Limb (tissue), 2 donors: Measurements from ENCODE around the gene CENPF.
A peak's percentile ranks its signal among the peaks of the same experiment; 100 is the strongest.
"Not testable (repeated sequence)": the region's sequence is repeated elsewhere in the genome, so short reads cannot be mapped to it uniquely, and the experiment has no call there.

Experiments used
- DNase-seq, 2 donors: peaks; one replicate each; pipeline ENCODE4 v3.0.0-alpha.2; 2016; ENCODE audit errors: extremely low spot score in 2 of 2

Gene CENPF

DNA sequence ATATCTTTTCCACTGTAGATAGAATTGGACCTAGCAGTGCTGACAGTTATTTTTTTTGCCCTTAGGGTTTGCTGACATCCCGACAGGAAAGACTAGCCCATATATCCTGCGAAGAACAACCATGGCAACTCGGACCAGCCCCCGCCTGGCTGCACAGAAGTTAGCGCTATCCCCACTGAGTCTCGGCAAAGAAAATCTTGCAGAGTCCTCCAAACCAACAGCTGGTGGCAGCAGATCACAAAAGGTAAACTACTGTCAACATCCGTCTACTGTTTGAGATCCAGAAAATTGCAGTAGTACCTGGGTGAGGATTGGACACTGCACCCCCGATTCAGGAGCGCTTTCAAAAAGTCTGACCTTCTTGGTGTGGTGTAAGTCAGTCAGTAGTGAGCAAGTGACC, 55.8 kb downstream of the CENPF start:
- peak; percentile 26 to 41 for DNase-seq

DNA sequence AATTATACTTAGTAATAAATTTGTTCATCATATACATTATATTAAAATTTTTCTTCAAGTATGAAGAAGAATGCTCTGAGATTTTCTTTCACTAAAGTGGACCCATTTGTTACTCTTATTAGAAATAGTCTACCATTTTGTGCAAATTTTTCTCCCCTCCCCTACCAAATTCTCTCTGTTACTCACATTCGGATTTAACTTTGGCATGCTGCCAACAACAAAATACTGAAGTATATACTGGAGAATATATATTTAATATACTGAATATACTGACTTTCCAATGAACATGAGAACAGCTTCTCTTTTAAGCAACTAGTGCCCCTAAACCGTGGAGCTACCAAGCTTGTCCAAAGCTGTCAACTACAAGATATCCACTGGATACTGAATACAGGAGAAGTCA, 57.2 kb downstream of the CENPF start:
- DNase-seq, result no peak

DNA sequence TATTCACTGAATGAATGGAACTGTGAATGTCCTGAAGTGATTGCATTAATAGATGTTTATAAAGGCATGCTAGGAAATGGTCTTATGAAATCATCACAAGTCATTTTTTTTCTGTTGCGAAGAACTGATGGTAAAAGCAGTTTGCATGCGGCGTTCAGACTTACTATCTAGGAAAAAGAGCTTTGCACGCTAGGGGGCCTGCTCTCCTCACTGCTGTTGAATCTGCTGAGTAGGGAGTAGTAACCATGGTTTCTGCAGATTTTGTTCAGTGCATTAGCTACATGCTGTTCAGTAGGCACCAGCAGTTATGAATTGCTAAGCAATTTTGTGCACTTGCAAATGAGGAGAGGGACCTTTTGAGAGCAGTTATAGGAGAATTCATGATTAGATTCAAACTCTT, 57.9 kb downstream of the CENPF start:
- DNase-seq, result peak; percentile 71 to 87

DNA sequence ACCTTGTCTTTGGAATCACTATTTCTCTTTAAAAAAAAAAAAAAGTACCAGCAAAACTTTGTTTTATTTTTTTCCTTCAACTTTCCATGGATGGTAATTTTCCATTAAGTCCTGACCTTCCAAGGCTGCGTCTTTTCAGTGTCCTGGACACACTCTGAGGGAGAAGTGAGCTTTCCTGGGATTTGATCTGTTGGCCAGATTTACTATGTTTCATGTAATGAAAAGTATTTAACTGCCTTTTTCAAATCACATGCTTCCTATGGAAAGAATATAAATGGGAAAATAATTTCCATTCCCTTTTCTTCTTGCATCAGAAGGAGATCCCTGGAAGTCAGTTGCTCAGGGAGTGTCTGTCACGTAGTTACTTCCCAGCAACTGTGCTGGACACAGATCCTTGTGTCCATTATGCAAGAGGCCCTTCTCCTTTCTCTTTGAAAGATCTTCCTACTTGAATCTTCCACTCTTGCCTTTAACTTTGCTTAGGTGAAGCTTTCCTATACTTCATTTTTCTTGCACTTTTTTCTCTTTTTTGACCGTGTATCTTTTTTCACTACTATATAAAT, 59.3 kb downstream of the CENPF start:
- DNase-seq, result peak in 1 of 2 donors; percentile 13

DNA sequence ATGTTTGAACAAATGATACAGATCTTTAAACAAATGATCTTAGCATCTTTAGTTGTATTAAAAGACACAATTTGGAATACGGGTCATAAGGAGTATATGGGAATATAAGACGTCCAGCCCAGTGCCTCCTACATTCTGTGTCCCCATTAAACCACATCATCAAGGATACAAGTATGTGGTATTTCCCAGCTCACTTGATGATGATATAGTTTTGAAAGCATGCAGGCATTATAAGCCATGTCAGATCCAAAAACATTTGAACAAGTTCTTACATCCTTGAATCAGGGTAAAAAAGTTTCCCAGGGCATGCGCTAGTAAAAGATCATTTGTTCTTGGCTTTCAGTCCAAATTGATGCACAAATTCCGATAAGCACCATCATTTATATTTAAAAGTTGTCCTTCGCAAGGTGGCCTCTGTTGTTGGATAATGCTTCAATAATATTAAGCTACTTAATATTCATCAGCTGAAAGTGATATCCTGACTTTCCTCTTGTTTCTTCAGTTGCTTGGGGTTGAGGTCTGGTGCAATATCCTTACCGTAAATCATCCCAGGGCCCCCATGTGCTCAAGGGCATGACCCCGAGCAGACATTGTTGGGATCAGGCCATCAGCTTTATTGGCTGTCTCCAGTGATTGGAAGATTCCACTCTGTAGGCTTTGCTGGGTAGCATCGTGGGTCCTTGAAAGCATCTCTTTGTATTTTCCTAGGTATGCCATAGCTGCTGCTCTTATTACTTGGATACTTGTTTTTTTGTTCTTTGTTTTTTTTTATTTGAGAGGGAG, 61.8 kb downstream of the CENPF start:
- no peak for DNase-seq

DNA sequence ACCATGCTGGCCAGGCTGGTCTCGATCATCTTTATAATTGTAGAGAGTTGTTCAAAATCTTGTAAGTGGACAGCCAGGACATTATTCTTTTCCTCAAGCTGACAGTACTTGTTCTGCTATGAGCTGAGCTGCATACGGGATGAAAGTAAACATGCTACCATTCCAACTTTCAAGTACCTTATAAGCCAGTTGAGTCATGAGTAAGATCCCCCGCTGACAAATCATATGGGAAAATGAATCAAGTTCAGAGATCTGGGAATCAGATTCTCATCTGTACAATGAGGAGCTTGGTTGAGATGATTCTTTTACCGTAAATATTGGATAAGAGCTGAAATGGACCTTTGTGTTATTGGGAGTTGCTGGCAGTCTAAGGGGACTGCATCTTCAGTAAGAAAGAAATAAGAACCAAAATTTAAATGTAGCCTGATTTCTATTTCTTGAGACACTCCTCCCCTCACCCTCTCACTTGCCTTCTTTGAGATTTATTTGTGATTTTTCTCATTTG, 62.7 kb downstream of the CENPF start:
- no peak for DNase-seq

DNA sequence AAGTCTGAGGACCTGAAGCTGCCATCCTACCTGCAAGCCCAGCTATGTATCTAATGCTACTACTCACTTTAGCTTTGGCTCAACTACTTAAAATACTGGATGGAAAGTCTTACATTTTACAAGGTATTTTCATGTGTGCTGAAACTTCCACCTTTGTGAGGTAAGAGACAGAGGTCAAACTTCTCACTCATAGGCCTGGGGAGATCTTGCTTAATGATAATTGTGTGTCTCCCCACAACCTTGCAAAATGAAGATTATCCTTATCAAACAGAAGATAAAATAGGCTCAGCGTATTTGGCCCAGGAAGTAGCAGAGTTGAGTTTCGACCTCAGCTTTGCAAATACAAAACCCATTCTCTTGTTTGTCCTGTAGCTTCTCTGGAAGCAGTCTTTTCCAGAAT, 63.7 kb downstream of the CENPF start:
- no peak for DNase-seq

DNA sequence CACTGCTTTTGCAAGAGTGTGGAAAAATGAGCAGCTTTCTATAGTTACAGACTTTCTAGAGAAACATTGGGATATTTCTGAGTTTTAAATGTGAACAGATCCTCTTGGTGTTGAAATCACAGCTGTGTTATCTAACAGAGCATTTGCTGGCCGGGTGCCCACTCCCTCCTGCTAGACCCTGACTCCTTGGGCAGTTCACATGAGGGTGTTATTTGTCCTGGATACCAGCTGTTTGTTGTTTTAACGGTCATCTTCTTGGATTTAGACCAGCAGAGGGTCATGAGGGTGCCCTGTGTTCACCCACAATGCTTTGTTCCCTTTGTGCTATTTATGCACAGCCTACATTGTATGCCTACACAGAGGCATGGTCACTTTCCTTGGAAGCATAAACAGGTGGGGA, 67.1 kb downstream of the CENPF start:
- DNase-seq, result peak; percentile 41 to 47

DNA sequence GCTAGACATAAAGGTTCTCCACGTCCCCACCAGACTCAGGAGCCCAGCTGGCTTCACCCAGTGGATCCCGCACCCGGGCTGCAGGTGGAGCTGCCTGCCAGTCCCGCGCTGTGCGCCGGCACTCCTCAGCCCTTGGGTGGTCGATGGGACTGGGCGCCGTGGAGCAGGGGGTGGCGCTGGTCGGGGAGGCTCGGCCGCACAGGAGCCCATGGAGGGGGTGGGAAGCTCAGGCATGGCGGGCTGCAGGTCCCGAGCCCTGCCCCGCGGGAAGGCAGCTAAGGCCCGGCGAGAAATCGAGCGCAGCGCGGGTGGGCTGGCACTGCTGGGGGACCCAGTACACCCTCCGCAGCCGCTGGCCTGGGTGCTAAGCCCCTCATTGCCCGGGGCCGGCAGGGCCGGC, 70.0 kb downstream of the CENPF start:
- not testable (repeated sequence) for DNase-seq

DNA sequence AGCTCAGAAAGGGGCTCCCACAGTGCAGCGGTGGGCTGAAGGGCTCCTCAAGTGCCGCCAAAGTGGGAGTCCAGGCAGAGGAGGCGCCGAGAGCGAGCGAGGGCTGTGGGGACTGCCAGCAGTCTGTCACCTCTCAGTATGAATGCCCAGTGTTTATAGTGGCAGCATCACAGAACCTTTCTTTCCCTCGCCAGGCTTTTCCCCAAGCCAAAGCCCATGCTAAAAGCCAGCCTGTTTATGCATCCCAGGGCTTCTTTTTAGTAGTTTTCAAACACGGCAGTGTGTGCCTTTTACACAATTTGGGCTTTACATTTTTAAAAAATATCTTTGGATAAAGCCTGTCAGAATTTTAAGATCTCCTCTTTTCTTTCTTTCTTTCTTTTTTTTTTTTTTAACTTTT, 70.6 kb downstream of the CENPF start:
- no peak for DNase-seq

DNA sequence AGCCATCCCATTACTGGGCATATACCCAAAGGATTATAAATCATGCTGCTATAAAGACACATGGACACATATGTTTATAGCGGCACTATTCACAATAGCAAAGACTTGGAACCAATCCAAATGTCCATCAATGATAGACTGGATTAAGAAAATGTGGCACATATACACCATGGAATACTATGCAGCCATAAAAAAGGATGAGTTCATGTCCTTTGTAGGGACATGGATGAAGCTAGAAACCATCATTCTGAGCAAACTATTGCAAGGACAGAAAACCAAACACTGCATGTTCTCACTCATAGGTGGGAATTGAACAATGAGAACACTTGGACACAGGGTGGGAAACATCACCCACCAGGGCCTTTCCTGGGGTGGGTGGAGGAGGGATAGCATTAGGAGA, 72.5 kb downstream of the CENPF start:
- not testable (repeated sequence) for DNase-seq

DNA sequence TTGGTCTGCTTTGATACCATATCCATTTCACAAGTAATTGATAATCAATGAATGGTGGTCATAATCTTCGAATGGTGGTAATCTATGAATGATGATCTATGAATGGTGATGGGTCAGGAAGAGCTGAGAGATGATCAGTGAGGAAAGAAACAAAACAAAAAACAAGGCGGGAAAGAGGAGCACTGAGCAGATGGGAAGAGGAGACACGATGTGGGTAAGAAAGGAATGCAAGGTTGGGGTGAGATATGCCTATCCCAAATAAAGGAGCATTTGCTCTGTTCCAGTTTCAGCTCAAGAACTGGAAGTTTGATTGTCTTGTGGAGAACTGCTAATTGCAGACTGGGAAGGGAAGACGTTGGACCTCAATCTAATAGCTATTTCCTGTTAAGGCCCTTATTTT, 73.8 kb downstream of the CENPF start:
- DNase-seq, result no peak

DNA sequence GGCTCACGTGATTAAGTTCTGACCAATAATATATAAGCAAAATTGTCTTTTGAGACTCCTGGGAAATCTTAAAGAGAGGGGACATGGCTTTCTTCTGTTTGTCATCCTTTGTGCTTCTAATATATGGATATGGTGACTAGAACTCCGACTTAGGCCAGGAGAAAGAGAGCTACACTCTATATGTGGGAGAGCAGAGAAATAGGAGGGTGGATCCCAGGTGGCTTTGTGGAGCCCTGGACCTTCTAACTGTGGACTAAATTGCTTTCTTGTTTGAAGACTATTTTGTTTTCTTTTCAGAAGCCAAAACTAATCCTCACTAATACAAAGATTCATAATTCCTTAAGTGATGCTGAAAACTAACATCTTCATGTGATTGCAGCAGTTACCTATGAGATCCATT, 75.0 kb downstream of the CENPF start:
- DNase-seq, result no peak

DNA sequence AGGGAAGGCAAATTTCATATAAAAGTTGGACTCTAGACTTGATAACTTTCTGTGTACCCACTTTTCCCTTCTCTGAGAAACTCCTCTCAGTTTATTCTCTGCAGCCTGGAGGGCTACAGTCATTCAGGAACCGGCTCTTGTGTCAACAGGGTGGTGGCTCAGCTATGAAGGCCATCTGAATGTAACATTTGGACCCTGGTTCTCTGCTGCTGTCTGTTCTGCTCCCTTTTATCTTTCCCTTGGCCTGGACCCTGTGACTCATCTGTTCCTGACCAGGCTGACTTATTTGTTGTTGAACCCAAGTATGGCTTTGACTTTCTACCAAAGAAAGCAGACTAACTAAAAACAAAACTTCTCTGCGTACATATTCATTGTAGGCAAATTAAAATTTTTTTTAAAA, 75.4 kb downstream of the CENPF start:
- DNase-seq, result no peak

DNA sequence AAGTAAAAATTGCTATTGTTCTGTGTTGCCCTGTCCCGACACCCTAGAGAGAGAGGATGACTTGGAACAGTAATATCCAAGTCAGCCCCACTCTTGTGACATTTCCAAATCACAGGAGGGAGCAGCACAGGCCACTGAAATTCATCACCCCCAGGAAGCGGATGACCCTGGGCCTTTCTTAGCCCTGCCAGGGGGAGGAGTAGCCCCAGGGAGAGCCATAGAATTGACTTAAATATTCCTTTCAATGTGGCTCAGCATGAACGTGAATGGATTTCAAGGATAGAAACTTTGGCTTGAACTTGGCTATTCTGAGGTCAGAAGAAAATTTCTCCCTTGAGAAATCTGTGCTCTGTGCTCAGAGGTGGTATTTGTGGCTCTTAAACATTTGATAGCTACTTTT, 80.6 kb downstream of the CENPF start:
- no peak for DNase-seq

DNA sequence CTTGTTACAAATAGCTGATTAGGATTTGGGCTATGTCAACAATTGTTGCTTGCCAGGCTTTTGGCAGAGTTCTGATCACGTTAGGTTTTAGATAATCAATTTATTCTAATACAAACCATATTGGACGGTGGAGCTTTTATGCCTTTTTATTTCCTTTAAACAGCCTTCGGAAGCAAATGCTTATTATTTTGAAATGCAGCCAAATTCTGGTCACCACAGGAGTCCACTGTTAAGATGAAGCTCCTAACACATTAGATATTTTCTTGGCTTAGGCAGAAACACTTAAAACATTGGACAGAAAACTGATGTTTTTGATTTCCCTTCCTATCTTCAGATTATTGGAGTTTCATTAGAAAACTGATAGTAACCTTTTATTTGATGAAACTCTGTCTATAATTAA, 82.9 kb downstream of the CENPF start:
- DNase-seq, result no peak

DNA sequence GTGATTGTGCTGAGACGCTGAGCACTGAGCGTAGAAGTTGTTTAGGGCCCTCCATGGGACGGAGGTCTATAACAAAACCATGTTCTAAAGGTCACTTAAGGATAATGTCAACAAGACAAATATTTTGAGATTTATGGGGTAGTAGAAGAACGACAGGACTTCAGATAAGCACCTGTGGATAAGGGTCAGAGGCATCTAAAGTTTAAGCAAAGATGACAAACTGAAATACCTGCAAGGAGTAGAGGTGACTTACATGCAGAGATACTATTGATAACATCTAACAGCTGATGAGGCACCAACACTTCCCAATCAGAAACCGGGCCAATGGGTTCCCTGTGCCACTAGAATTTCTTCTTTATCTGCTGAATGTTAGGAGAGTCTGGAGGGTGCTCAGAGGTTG, 83.5 kb downstream of the CENPF start:
- DNase-seq, result no peak

DNA sequence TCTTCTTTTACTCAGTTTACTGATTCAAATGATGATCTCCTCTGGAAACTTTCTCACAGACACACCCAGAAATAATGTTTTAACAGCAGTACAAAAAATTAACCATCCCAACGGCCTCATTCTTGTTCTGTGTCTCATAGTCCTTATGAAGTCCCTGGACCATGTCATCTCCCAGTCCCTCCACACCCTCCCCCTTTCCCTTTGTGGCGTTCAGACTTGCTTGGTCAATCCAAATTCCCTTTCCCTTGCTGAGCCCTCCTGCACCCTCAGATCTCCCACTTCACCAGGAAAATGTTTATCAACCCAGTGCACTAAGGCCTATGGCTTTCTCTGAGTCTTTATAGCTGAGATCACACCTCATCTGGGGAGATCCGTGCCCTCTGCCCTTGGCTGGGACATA, 85.9 kb downstream of the CENPF start:
- DNase-seq, result no peak

DNA sequence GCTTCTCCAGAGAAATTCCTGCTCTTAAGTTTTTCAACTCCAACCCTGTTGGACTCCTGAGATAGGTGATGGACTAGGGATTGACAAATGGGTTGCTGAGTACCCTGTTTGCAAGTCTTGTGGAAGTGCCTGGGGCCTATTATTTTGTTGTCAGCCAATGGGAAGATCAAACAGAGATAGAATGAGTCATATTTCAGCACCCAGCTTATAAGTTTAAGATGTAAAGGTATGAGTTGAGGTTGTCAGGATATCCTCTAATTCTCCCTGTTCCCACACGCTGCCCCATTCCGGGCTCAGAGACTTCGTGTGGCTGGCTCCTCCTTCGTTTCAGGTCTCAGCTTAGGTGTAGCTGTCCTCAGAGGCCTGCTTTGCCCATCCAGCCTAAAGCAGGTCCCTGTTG, 91.8 kb downstream of the CENPF start:
- no peak for DNase-seq

DNA sequence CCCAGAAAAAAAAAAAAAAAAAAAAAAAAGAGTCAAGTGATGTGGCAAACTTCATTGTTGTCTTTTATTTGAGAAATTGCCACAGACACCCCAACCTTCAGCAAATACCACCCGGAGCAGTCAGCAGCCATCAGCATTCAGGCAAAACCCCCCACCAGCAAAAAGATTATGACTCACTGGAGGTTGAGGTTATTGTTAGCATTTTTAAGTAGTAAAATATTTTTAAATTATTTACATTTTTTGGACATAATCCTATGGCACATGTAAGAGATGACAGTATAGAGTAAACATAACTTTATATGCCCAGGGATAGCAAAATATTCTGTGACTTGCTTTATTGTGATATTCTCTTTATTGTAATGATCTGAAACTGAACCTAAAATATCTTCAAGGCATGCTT, 95.6 kb downstream of the CENPF start:
- DNase-seq, result no peak

DNA sequence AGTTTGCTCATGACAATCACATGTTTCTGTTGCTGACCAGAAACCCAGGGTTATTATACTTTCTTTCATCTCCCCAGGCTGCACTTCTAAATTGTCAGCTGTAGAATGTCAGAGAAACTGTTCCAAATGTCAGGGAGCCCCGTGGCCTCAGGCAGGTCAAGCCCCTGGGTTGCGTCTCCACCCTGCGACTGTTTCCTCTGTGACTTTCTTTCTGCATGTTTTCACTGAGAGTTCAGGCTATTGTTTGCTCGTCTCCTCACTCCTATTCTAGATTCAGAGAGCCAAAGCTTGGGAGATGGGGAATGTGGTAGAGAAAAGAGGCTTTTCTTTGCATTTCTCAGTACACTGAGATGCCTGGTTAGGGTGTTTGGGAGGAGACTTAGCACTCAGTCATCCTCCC, 97.4 kb downstream of the CENPF start:
- no peak for DNase-seq

DNA sequence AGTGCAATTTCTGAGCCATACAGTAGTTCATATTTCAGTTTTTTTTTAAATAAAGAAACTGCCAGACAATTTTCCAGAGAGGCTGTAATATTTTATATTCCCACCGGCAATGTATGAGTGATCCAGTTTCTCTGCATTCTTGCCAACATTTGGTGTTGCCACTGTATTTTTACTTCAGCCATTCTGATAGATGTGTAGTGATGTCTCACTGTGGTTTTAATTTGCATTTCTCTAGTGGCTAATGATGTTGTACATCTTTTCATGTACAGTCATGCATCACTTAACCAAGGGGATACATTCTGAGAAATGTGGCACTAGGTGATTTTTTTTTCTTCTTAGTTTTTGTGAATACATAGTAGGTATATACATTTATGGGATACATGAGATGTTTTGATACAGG, 99.6 kb downstream of the CENPF start:
- no peak for DNase-seq

DNA sequence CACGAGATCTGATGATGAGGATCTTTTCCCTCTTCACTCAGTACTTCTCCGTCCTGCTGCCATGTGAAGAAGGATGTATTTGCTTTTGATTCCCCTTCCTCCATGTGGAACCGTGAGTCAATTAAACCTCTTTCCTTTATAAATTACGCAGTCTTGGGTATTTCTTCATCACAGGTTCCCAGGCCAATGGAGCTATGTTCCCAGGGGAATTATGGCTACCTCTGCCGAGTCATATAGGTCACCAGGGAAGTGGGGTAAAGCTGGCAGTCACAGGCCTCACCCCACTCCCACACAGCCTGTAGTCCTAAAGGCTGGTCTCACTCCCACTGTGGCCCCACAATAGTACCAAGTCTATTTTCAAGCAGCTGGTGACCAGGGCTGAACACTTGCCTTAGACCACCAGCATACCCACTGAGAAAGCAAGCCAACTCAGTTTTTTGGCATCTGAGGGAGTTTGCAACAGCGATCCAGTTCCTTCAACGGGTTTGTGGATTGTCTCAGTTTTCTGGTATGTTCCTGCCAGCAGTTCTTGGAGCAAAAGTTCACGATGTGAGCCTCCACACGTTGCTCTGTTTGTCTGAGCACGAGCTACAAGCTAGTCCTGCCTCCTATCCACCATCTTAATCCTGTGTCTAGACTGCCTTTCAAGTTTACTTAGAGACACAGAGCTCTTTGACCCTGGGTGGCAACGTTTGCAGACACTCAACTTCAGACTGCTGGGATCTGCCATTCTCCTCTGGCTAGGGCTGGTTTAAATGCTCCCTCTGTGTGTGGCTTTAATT, 104.5 kb downstream of the CENPF start:
- DNase-seq, result no peak
